Upper lobe of left lung (tissue), 4 donors: Measurements from ENCODE around the gene BMPR1B.

Experiments
- EP300 ChIP-seq, 4 donors: sonication (generic); formaldehyde crosslinking; IDR thresholded peaks; one replicate each; pipeline ENCODE4 v1.5.1; 2017; ENCODE audit warnings: antibody characterized with exemption in 4 of 4, control low read depth in 2 of 4
- POLR2A ChIP-seq, 4 donors: fragments of 450-650 bp; IDR thresholded peaks; one replicate each; pipeline ENCODE4 v1.5.1; 2016 to 2017; ENCODE audit warnings: antibody characterized with exemption in 4 of 4, mild to moderate bottlenecking in 2 of 4
- POLR2AphosphoS5 ChIP-seq, 2 donors: sonication (generic); formaldehyde crosslinking; IDR thresholded peaks; one replicate each; pipeline ENCODE4 v1.5.1; 2017; ENCODE audit warnings: antibody characterized with exemption in 2 of 2
- TF ChIP-seq, protein P1 (sequence below), 6 experiments: fragments of 450-650 bp in 4 of 6; fragments of 200-600 bp in 2 of 6; sonication (generic) in 2 of 6; IDR thresholded peaks; one replicate each; pipeline ENCODE4 v1.5.1; 2016 to 2019; ENCODE audit warnings: antibody characterized with exemption in 6 of 6

DNA sequence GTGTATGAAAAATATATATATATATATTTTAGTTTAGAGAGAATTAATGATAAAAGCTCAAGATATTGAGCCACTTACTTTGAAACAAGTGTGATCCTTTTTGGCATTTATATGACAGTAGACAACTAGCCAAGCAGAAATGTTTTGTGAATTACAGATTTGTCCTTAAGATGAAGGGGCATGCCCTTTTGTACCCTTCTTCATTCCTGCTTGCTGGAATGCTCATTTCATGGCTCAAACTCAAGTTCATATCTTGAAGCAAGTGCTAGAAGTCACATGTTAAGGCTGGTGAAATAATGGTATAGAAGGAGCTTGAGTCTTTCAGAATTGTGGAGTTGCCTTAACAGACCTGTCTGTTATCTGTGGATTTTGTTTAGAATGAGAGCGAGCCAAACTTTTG lies 203.0 kb downstream of the BMPR1B start:
- TF ChIP-seq POLR2AphosphoS5 (IDR thresholded peaks at IDR 0.05): no peak
- no peak for TF ChIP-seq POLR2A (IDR thresholded peaks at IDR 0.05)
- TF ChIP-seq, protein P1, sequence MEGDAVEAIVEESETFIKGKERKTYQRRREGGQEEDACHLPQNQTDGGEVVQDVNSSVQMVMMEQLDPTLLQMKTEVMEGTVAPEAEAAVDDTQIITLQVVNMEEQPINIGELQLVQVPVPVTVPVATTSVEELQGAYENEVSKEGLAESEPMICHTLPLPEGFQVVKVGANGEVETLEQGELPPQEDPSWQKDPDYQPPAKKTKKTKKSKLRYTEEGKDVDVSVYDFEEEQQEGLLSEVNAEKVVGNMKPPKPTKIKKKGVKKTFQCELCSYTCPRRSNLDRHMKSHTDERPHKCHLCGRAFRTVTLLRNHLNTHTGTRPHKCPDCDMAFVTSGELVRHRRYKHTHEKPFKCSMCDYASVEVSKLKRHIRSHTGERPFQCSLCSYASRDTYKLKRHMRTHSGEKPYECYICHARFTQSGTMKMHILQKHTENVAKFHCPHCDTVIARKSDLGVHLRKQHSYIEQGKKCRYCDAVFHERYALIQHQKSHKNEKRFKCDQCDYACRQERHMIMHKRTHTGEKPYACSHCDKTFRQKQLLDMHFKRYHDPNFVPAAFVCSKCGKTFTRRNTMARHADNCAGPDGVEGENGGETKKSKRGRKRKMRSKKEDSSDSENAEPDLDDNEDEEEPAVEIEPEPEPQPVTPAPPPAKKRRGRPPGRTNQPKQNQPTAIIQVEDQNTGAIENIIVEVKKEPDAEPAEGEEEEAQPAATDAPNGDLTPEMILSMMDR (IDR thresholded peaks at IDR 0.05): no peak
- no peak for TF ChIP-seq EP300 (IDR thresholded peaks at IDR 0.05)
